GM19240 (cell line): ENCODE results near the gene MRGPRE.

Experiments
- DNase-seq: peaks from one replicate; pipeline ENCODE4 v3.0.0; 2011; ENCODE audit warnings: low spot score; ENCODE audit not compliant: insufficient read length

MRGPRE gene

GRCh38 chr11:3227568-3228444 lies 4.4 kb downstream of the MRGPRE start:
- DNase-seq = no peak

- DNase-seq = no peak
Measured at GRCh38 chr11:3226846-3227567, 5.2 kb downstream of the MRGPRE start.

- no peak for DNase-seq
Measured at GRCh38 chr11:3225826-3226750, 6.1 kb downstream of the MRGPRE start.

GRCh38 chr11:3225159-3225758 lies 7.0 kb downstream of the MRGPRE start:
- no peak for DNase-seq

- DNase-seq = no peak
Measured at GRCh38 chr11:3224401-3225057, 7.7 kb downstream of the MRGPRE start.

GRCh38 chr11:3223932-3224381 lies 8.3 kb downstream of the MRGPRE start:
- no peak for DNase-seq

GRCh38 chr11:3222941-3223915 lies 9.0 kb downstream of the MRGPRE start:
- DNase-seq = no peak

- DNase-seq = no peak
Measured at GRCh38 chr11:3222003-3222855, 10.0 kb downstream of the MRGPRE start.

- no peak for DNase-seq
Measured at GRCh38 chr11:3221408-3222002, 10.7 kb downstream of the MRGPRE start.

- no peak for DNase-seq
Measured at GRCh38 chr11:3220521-3221407, 11.5 kb downstream of the MRGPRE start.

GRCh38 chr11:3220101-3220500 lies 12.1 kb downstream of the MRGPRE start:
- no peak for DNase-seq

- DNase-seq = no peak
Measured at GRCh38 chr11:3219281-3219892, 12.8 kb downstream of the MRGPRE start.

- DNase-seq = no peak
Measured at GRCh38 chr11:3218483-3219280, 13.5 kb downstream of the MRGPRE start, which contains the start of gene MRGPRG. Gene MRGPRG (minus strand): TSS chr11:3218813. CDS start chr11:3218813, 0 bp downstream.

- DNase-seq = no peak
Measured at GRCh38 chr11:3217818-3218482, 14.3 kb downstream of the MRGPRE start.

GRCh38 chr11:3216027-3216525 lies 16.1 kb downstream of the MRGPRE start:
- DNase-seq = no peak
